SK-N-SH (cell line): ENCODE results near the gene PBX3. TPM values are rescaled to one million over a fixed set of nuclear protein-coding genes. Genes with fewer than 3 reads are reported as not detected.

Experiments
- CTCF ChIA-PET: fragments of 300-600, 350-600 bp; formaldehyde crosslinking; extraction: SDS; loops from one replicate; lab custom pipeline; 2021; lab: Yijun Ruan, JAX
- POLR2A ChIA-PET: fragments of 350-600 bp; sonication (Branson Sonifier 250); formaldehyde crosslinking; extraction: SDS; loops from one replicate; lab custom pipeline; 2020; ENCODE audit warnings: antibody characterized with exemption, inconsistent platforms; lab: Yijun Ruan, JAX
- DNase-seq: peaks from one replicate; pipeline ENCODE4 v3.0.0; 2012
- H2AFZ ChIP-seq: fragments of 200-600 bp; sonication (generic); 2 replicates; pipeline ENCODE4 v1.8.1; 2016; ENCODE audit warnings: antibody characterized with exemption, mild to moderate bottlenecking, low read depth
- H3F3A ChIP-seq: fragments of 200-600 bp; sonication (generic); replicated peaks from 2 replicates; pipeline ENCODE3; 2016; ENCODE audit warnings: antibody characterized with exemption, mild to moderate bottlenecking; ENCODE audit not compliant: insufficient read depth
- H3K27ac ChIP-seq, 2 experiments: fragments of 200-500 bp in 1 of 2; fragments of 200-600 bp in 1 of 2; sonication (Bioruptor generic) in 1 of 2; sonication (generic), shearing (Covaris generic) in 1 of 2; 2 replicates each; pipeline versions ENCODE4 v1.5.1 to v1.6.1; 2014 to 2016; ENCODE audit warnings: low read depth in 2 of 2, inconsistent platforms in 1 of 2, low read length in 1 of 2, mild to moderate bottlenecking in 1 of 2, mixed read lengths in 1 of 2
- H3K27me3 ChIP-seq: fragments of 200-600 bp; sonication (generic), shearing (Covaris generic); 2 replicates; pipeline ENCODE4 v1.6.1; 2016; ENCODE audit warnings: mixed run types; ENCODE audit not compliant: insufficient read depth
- H3K36me3 ChIP-seq, 2 experiments: fragments of 200-500 bp in 1 of 2; fragments of 200-600 bp in 1 of 2; sonication (Bioruptor generic) in 1 of 2; sonication (generic) in 1 of 2; replicated peaks in 1 of 2; 2 replicates each; pipeline versions ENCODE3 to v1.5.1; 2014 to 2016; ENCODE audit warnings: low read length in 1 of 2, mild to moderate bottlenecking in 1 of 2; ENCODE audit not compliant: insufficient read depth in 2 of 2, control insufficient read depth in 1 of 2
- H3K4me1 ChIP-seq, 2 experiments: fragments of 200-500 bp in 1 of 2; fragments of 200-600 bp in 1 of 2; sonication (Bioruptor generic) in 1 of 2; sonication (generic), shearing (Covaris generic) in 1 of 2; 2 replicates each; pipeline versions ENCODE4 v1.5.1 to v1.6.1; 2014 to 2016; ENCODE audit warnings: low read depth in 1 of 2, low read length in 1 of 2, mixed run types in 1 of 2; ENCODE audit not compliant: insufficient read depth in 2 of 2, control insufficient read depth in 1 of 2
- H3K4me2 ChIP-seq: fragments of 200-600 bp; sonication (generic), shearing (Covaris generic); 2 replicates; pipeline ENCODE4 v1.6.1; 2017; ENCODE audit warnings: mixed run types
- H3K4me3 ChIP-seq, 2 experiments: fragments of 200-500 bp in 1 of 2; fragments of 200-600 bp in 1 of 2; sonication (Bioruptor generic) in 1 of 2; sonication (generic), shearing (Covaris generic) in 1 of 2; 2 replicates each; pipeline versions ENCODE4 v1.5.1 to v1.8.1; 2014 to 2016; ENCODE audit warnings: low read depth in 2 of 2, inconsistent platforms in 1 of 2, low read length in 1 of 2, mild to moderate bottlenecking in 1 of 2, mixed read lengths in 1 of 2, moderate library complexity in 1 of 2
- H3K79me2 ChIP-seq: fragments of 200-600 bp; sonication (generic); 2 replicates; pipeline ENCODE4 v1.8.1; 2017; ENCODE audit warnings: mild to moderate bottlenecking; ENCODE audit not compliant: insufficient read depth
- H3K9ac ChIP-seq: fragments of 200-600 bp; sonication (generic); 2 replicates; pipeline ENCODE4 v1.6.1; 2017; ENCODE audit warnings: mixed run types
- H3K9me2 ChIP-seq: fragments of 200-600 bp; sonication (generic); 2 replicates; pipeline ENCODE4 v1.6.1; 2017; ENCODE audit warnings: mixed run types
- H3K9me3 ChIP-seq: fragments of 200-600 bp; sonication (generic); 2 replicates; pipeline ENCODE4 v1.6.1; 2017; ENCODE audit warnings: mixed run types, mild to moderate bottlenecking, moderate library complexity
- H4K20me1 ChIP-seq: fragments of 200-600 bp; sonication (generic); 2 replicates; pipeline ENCODE4 v1.6.1; 2017; ENCODE audit warnings: mild to moderate bottlenecking, mixed run types; ENCODE audit not compliant: insufficient read depth
- CTCF ChIP-seq: fragments of 200-600 bp; sonication (generic); IDR thresholded peaks from 2 replicates; pipeline ENCODE4 v1.6.1; 2017; ENCODE audit warnings: antibody characterized with exemption, mild to moderate bottlenecking, moderate library complexity
- EP300 ChIP-seq, 2 experiments: IDR thresholded peaks; 2 replicates each; pipeline versions ENCODE4 v1.4.0 to v1.6.1; 2012; ENCODE audit warnings: borderline replicate concordance in 1 of 2, low read depth in 1 of 2, low read length in 1 of 2
- FOXJ3 ChIP-seq: sonication (generic); formaldehyde crosslinking; IDR thresholded peaks from 2 replicates; pipeline ENCODE4 v1.5.1; 2020; ENCODE audit warnings: mild to moderate bottlenecking, missing genetic modification reagents
- IRF3 ChIP-seq: fragments of 150-350 bp; IDR thresholded peaks from 2 replicates; pipeline ENCODE4 v1.6.1; 2016; ENCODE audit warnings: mild to moderate bottlenecking, low read depth, low read length
- MXI1 ChIP-seq: IDR thresholded peaks from 2 replicates; pipeline ENCODE4 v1.6.1; 2012; ENCODE audit warnings: mild to moderate bottlenecking, low read depth, low read length, improper control_type of control experiment
- PBX3 ChIP-seq: IDR thresholded peaks from 2 replicates; pipeline ENCODE4; 2012
- POLR2AphosphoS5 ChIP-seq: IDR thresholded peaks from 2 replicates; pipeline ENCODE4 v1.6.1; 2012; ENCODE audit warnings: low read depth, low read length
- REST ChIP-seq: IDR thresholded peaks from 2 replicates; pipeline ENCODE4 v1.6.1; 2012; ENCODE audit warnings: mild to moderate bottlenecking, low read depth, low read length, moderate library complexity
- SIN3A ChIP-seq: IDR thresholded peaks from 2 replicates; pipeline ENCODE4 v1.6.1; 2012; ENCODE audit warnings: low read depth, mild to moderate bottlenecking, low read length, moderate library complexity, borderline replicate concordance
- TEAD4 ChIP-seq: IDR thresholded peaks from 2 replicates; pipeline ENCODE4 v1.4.0; 2012; ENCODE audit warnings: mild to moderate bottlenecking, borderline replicate concordance; ENCODE audit not compliant: insufficient read depth
- YY1 ChIP-seq: IDR thresholded peaks from 2 replicates; pipeline ENCODE4 v1.4.0; 2012; ENCODE audit warnings: low read depth, mild to moderate bottlenecking
- WGBS: methylation state at CpG from one replicate; pipeline ENCODE4 v1.1.6; 2017; ENCODE audit warnings: low lambda C conversion rate; 5-methylcytosine and 5-hydroxymethylcytosine counted together
- polyA plus RNA-seq, 3 experiments: library from polyadenylated mRNA; depleted of rRNA; stranded (reverse); fragments of >200 nt; gene quantifications; 2 replicates each; pipeline ENCODE4 v1.2.3, GENCODE V29; 2012

PBX3 gene
- polyA plus RNA-seq, 1 of the 3 experiments (the other 2 are of a cell fraction) = 73.0 TPM

GRCh38 chr9:125826850-125827249 lies 79.7 kb downstream of the PBX3 start (continued):
- no peak for TF ChIP-seq REST
- no peak for TF ChIP-seq IRF3
- no peak for TF ChIP-seq MXI1
- no peak for TF ChIP-seq POLR2AphosphoS5
- no peak for TF ChIP-seq SIN3A
- TF ChIP-seq TEAD4 = no peak
- TF ChIP-seq YY1 = no peak

- Histone ChIP-seq H3K9me3 (no peaks in the 10 kb centered on the region), H3K79me2 (peaks cover 98% of the 10 kb centered on the region), H3K4me2 (peak overlapping the region; percentile 90), H3K36me3 (peaks cover 6 to 38% of the 10 kb centered on the region in 2 experiments), H3F3A (peaks cover 9% of the 10 kb centered on the region), H3K4me1 (peaks cover 4 to 10% of the 10 kb centered on the region in 2 experiments; a peak in 3 of 4 replicates), H3K9ac (peak overlapping the region; percentile 41; the same call in 1 of the 2 replicates), H3K27ac (peak overlapping the region; percentile 44 to 74; a peak in 3 of 4 replicates), H3K27me3 (no peaks in the 10 kb centered on the region), H3K9me2 (no peaks in the 10 kb centered on the region), H2AFZ (no peak overlapping the region; the same call in 1 of the 2 replicates), H4K20me1 (peaks cover 68% of the 10 kb centered on the region), H3K4me3 (peak overlapping the region; percentile 36 to 58)
- 50% methylated on average over 7 of the region's 7 CpGs for WGBS
- CTCF ChIA-PET = interaction anchor here (0.8 to 1.4 kb wide), 2 partner anchors 9 kb away, joined by 4 to 6 read pairs; no protein-coding TSS in a partner anchor
- POLR2A ChIA-PET = interaction anchor here (1.5 kb wide), 1 partner anchor 14 kb away, joined by 4 read pairs; no protein-coding TSS in a partner anchor
- peak; percentile 36 for DNase-seq
- TF ChIP-seq SIN3A = no peak
- TF ChIP-seq PBX3 = peak; percentile 81
- TF ChIP-seq EP300 (IDR thresholded peaks at IDR 0.05; ENCODE audit: borderline replicate concordance in 1 of 2, low read depth in 1 of 2, low read length in 1 of 2) = no peak
- no peak for TF ChIP-seq CTCF
- no peak for TF ChIP-seq IRF3
- TF ChIP-seq FOXJ3 (CRISPR knock-in tag) = no peak
These were observed 82.6 kb downstream of the PBX3 start for GRCh38 chr9:125829743-125830142.
